Pons (tissue), 1 donor: ENCODE results near the gene SERPINI2.

Source experiments
- DNase-seq: peaks from one replicate; pipeline ENCODE4 v3.0.0-alpha.2; 2016; ENCODE audit warnings: low spot score

Gene SERPINI2, protein sequence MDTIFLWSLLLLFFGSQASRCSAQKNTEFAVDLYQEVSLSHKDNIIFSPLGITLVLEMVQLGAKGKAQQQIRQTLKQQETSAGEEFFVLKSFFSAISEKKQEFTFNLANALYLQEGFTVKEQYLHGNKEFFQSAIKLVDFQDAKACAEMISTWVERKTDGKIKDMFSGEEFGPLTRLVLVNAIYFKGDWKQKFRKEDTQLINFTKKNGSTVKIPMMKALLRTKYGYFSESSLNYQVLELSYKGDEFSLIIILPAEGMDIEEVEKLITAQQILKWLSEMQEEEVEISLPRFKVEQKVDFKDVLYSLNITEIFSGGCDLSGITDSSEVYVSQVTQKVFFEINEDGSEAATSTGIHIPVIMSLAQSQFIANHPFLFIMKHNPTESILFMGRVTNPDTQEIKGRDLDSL

DNA sequence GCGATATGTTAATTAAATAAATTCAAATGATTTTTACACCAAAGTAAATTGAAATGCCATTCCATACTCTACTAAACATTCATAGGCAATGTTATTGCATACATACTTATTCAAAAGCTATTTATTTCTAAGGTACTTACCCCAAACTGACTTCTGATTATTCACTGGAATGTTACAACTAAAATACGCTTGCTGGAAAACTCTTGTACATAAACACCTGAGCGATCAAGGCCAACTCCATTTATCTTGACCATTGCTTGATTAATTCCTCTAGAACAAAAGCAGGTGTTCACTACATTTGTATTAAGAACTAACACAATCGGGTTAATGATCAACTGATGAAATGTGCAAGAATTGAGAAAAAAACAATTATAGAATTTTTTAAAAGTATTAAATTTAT is at the start of gene SERPINI2:
Gene SERPINI2, minus strand, starts transcription at position 180 of the 400 bp plus-strand sequence. CDS start 2,208 bp downstream, outside the sequence.
- DNase-seq: no peak

DNA sequence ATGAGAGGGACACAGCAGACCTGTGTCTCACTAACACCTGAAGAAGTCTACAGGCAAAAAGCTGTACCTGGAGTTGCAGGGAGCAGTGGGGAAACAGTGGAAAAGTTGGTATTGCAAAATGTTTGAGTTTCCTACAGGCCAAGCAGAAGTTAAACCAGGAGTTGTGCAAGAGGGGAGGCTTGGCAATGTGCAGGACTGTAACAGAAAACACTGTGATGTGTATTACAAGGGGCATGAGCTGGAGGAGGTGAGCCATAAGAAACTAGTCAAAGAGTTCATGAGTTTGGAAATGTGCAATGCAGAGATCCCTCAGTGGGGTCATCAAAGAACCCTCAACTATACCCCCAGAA is 47.1 kb upstream of the SERPINI2 start:
- DNase-seq: no peak

DNA sequence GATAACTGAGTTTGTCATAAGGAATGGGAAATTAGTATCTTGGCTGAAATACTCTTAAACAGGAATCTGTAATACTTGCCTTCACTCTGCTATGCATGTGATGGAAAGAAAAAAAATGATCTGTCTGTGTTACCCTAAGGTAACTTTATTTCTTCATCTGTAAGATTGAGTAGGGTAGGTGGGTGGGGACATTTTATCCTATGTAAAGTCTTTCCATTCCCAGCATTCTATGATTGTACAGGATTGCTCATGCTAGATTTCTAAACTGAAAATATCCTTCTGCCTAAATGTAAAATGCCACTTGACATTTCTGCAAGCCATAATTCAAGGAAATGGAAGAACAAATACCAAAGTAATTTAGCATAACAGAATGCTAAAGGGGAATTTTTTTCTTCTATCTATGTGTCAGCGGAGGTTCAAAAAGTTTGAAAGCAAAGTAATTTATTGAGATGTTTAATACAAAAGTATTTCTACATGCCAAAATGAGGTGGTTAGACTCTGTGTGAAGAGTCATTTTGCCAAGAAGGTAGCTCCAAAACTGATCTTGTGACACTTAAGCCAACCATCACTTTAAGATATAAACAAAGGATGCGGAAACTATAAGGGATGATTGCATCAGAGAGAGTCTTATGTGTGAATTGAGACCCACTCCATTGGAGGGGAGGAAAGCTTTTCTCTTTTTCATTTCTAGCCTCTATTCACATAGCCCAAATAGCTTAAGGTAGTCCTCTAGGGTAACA is 46.6 kb upstream of the SERPINI2 start:
- no peak for DNase-seq

DNA sequence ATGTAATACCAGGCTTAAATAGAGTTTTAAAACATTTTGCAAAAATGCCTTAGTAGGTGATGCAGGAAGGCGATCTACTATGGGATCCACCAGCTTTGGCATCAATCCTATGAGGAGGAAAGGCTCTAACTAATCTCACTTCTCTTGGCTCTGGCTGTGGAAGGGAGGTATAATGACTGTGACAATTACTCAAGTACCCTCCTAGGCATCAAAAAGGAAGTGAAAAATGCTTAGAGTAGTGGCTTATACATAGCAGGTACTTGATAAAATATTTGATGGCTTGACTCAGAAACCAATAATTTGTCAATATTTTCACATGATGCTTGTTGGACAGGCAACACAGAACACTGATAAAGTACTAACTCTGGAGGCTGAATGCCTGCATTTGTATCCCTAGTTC is 34.1 kb upstream of the SERPINI2 start:
- no peak for DNase-seq

DNA sequence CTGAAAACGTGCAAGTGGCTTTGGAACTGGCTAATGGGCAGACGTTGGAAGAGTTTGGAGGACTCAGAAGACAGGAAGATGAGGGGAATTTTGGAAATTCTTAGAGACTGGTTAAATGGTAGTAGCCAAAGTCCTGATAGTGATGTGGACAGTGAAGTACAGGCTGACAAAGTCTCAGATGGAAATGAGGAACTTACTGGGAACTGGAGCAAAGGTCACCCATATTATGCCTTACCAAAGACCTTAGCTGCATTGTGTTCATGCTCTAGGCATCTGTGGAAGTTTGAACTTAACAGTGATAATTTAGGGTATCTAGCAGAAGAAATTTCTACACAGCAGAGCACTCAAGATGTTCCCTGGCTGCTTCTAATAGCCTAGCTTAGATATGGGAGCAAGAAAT is 28.6 kb upstream of the SERPINI2 start:
- no peak for DNase-seq

DNA sequence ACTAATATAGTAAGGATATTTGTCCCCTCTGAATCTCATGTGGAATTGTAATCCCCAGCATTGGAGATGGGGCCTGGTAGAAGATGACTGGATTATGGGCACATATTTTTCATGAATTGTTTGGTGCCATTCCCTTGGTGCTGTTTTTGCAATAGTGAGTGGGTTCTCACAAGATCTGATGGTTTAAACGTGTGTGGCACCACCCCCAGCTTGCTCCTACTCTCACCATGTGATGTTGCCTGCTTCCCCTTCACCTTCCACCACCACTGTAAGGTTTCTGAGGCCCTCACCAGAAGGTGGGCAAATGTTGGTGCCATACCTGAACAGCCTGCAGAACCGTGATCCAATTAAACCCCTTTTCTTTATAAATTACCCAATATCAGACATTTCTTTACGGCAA is 28.1 kb upstream of the SERPINI2 start:
- DNase-seq: no peak

DNA sequence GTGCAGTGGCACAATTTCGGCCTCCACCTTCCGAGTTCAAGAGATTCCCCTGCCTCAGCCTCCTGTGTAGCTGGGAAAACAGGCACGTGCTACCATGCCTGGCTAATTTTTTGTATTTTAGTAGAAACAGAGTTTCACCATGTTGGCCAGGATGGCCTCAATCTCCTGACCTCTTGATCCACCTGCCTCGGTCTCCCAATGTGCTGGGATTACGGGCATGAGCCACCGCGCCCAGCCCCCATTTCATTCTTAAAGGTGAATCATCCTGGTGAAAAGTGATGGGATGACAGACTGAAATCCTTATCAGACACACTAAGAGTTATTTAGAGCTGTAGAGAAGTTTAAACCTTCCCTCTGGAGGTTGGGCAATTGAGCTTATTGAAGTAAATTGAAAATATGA is 24.1 kb upstream of the SERPINI2 start:
- DNase-seq: no peak

DNA sequence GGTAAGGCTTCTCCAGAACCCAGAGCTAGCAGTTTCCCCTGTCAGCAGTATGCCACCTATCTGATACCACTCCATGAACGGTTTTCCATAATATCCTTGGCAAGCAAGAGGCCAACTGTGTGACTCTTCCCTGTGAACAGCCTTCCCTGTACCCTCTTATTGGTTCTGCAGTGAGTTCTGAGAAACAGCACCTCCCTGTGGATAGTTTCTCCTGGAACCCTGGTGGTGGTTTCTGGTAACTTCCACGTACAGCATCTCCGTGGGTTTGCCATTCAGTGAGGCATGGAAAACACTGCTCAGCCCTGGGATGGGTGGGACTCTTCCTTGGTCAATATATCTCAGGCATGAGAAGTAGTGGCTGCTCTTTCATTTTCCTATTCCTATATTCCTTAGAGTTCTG is 19.4 kb upstream of the SERPINI2 start:
- DNase-seq: no peak

DNA sequence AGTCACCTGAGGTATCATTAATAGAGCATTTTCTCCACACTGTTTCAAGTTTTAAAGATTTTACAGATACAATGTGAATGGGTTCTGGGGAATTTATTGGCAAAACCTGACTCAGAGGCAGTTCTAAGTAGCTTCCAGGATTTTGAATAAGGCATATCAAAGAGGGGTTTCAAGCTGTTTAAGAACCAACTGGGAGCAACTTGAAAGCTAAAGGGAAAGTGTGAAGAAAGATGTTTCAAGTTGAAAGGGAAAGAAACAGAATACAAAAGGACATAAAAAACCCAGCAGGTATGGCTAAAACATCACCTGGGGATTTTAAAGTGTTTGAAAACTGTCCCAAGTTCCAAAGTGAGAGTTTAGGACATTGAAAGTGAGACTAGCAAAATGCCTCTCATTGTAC is 17.8 kb upstream of the SERPINI2 start:
- no peak for DNase-seq

DNA sequence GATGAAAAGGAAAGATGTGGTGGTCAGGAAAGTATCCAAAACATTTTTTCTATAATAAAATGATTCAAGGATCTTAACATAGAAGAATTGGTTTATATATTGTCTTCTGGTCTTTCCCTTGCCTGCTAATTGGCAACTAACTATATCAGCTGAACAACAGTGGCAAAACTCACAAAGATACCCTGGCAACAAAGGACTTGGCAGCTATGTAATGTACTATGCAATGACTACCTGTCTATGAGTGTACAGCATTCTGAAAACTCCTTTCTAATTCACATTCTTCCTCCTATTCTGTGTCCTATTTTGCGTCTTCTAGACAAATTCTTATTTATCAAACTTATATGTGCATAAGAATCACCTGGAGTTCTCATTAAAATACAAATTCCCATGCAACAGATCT is 15.7 kb upstream of the SERPINI2 start:
- no peak for DNase-seq

DNA sequence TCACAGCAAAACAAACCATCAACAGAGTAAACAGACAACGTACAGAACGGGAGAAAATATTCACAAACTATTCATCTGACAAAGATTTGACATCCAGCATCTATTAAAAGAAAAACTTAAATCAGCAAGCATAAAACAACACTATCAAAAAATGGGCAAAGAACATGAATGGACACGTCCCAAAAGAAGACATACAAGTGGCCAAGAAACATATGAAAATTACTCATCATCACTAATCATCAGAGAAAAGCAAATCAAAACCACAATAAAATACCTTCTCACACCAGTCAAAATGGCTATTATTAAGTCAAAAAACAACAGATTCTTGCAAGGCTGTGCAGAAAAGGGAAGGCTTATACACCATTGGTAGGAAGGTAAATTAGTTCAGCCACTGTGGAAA is 13.7 kb upstream of the SERPINI2 start:
- DNase-seq: no peak

DNA sequence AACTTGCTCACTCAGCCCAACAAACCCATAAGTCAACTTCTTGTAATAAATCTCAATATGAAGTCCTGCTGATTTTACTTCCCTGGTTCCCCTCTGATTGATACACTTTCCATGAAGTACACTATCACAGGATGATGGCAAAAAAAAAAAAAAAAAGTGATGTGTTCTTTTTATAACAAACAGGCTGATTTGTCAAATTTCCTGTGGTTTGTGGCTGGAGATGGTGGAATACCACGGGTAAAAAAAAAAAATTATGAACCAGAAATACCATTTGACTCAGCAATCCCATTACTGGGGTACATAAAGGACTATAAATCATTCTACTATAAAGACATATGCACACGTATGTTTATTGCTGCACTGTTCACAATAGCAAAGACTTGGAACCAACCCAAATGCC is 10.7 kb upstream of the SERPINI2 start:
- no peak for DNase-seq

DNA sequence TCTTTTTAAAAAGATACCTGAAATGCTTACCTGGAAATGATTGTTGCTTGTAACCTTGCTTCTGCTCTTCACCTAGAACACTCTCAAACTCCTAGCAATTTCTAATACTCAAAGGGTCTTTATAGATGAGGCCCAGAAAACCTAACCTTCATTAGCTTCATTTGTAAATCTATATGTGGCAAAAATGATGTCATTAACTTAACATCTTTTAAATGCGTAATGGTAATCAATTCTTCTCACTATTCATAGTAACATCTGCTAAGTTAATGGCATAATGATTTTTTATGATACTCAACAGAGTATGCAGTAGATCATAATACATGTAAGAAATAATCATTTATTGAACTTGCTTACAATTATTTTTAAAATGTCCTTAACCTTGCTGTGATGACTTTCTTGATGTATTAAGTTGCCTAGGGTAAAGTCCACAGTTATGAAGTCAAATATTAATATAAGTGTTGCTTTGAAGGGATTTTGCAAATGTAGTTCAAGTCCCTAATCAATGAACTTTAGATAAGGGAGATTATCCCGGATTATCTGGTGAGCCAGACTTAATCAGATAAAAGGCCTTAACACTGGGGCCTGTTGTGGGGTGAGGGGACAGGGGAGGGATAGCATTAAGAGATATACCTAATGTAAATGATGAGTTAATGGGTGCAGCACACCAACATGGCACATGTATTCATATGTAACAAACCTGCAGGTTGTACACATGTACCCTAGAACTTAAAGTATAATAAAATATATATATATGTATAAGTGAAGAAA is 10.1 kb upstream of the SERPINI2 start:
- no peak for DNase-seq

DNA sequence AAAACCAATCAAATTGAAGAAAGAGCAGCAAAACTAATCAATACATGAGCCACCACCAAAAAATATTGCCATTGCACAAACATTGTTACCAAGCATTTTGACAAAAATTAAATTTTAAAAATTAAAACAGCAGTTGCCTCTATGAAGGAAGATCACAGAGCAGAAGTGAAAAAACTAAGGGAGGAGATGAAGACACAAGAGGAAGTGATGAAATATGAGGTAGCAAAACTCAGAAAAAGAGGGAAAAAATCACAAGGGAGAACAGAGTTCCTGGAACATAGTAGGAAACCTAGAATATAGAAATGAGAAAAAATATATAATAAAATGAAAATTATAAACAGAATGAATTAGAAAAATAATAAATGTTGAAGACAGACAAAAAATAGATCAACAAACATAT is 7.3 kb upstream of the SERPINI2 start:
- no peak for DNase-seq

DNA sequence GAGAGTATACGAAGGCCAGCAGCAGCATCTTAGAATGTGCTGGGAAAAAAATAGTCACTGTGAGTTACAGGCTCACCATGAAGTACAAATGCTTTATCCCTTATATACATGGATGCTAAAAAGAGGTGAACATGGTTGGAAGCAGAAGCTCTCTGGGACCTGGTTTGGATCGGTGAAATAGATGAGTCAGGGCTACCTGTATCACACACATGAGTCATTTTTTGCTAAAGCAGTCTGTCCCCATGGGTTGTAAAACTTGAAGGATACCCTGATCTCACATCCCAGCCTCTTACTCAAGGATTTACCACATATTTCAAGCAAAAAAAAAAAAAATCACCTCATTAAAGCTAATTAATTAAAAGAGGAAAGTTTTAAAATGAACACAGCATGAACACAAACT is 6.9 kb upstream of the SERPINI2 start:
- DNase-seq: no peak

DNA sequence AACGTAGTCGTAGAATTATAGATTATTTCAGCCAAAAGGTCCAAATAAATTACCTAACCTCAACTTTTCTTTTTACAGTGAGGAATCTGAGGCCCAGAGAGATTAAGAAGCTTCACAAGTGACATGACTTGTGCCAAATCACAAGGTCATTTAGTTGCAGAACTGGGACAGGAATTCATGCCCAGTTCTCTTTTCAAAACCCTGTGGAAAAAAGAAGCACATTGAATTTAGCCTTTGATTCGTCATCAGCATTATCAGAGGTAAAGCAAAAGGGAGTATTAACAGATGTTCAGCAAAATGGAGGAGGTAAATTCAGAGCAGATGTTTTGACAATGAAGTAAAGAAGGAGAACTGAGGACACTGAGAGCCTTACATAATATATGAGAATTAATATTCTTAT is 4.5 kb downstream of the SERPINI2 start:
- peak; percentile 15 for DNase-seq

DNA sequence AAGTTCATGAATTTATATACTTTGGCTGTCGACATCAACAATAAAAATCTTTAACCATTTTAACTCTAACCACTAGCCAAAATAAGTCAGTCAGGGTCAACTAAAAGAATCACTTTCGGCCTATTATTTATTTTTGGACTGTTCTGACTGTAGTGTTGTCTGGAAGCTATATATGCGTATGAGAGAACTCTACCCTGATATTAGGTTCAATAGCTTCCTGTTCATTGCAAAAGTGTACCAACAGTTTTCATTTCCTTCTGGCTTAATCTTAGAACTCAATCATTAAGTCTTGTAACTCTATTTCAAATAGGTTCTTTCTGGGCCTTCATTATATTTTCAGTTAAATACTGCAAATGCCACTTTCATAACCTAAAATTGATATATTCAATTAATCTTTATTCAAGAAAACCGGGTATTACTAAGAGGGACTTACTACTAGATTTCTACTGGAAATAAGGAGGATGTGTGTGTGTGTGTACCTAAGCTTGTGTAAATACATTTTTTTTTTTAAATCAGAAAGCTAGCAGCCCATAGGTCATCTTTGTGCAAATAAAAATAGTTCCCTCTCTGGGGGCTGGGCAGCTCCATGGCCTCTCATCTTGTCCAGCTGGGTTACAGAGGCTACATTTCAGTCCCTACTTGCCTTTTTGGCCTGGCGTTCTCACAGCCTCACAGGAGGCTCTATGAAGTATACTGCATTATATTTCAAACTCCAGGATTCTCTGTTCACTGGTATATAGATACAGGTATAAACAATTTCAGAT is 5.8 kb downstream of the SERPINI2 start:
- no peak for DNase-seq

DNA sequence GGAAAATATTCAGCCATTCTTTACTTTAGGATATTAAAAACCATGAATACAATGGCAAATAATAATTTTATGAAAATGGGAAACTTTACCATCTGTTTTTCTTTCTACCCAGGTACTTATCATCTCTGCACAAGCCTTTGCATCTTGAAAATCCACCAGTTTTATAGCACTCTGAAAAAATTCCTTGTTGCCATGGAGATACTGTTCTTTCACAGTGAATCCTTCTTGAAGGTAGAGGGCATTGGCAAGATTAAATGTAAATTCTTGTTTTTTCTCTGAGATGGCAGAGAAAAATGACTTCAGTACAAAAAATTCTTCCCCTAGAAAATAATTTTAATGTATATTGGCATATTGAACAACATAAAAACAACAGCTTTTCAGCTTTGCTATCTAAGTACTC is 6.9 kb downstream of the SERPINI2 start:
- no peak for DNase-seq

DNA sequence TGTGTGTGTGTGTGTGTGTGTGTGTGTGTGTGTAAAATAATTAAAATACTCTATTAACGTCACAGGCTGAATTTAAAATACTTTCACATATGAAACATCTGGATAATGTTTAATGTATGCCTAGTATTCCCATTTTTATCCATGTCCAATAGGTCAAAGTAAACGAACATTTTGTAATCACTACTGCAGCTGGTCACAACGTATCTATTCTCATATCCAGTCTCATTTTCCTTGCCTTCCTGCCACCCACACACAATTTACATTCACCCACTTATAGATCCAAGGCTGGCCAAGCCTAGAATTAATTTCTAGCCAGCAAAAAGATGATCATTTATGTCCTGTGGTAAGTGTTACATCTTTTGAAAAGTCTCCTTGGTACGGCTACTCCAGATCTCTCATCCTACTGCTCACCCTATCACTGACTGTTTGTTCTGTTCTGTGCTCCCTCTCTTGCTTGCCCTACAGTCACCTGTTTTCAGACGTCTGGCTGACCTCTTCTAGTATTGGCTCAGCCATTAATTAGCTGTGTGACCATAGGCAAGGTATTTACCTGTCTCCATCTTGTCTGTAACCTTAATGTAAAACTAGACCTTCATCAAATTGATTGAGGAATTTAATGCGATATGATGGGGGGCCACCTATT is 17.6 kb downstream of the SERPINI2 start:
- no peak for DNase-seq

DNA sequence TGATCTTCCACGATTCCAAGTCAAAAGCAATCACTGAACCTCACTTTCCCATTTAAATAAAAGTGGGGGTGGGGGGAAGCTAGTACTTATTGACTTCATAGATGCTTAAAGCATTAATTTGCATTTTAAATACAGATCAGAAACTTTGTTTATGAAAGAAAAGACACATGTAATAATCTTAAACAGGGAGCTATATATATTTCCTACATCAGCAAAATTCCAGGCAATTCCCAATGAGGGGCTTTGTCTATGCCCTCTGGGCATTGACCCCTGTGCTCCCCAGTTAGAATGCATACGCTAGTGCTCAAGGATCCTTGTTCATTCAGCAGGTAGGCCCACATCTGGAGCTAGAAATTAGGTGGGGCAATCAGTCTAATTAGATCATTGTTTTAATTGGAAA is 20.0 kb downstream of the SERPINI2 start:
- DNase-seq: no peak

DNA sequence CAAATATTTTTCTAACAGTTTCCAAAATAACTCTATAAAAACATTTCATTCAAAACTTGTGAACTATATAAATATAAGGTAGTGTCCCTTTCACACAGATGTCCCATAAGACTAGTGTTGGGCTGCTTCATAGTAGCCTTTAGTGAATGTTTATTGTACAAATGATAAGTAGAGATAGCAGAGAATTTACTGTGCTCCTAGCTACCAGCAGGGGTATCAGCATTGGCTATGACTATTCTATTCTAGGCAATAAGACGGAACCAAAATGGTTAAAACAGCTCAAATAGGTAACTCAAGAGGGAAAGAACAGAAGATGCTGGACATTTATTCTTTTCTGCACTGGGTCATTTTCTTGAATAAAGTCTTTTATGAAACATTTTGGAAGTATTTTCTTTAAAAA is 22.6 kb downstream of the SERPINI2 start:
- DNase-seq: no peak

DNA sequence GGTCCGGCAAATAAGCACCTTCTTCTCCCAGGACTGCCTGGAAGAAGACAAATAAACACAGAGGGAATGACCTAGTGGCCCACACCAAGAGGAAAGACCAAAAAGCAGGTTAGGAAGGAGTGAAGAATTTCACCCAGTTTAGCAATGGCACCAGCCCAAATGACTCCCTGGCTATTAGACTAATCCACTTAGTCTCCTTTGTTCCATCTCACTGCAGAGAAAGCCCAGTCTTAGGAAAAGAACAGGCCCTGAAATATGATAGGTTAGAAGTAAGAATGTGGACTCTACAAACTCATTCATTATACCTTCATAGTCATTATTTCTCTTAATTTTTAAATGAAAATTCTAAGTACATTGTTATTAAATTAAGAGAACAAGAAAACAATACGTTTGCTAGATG is 23.2 kb downstream of the SERPINI2 start:
- no peak for DNase-seq
